Gastroesophageal sphincter (tissue), 3 donors: Measurements from ENCODE around the gene CXCL5.

Source experiments
- POLR2A ChIP-seq, 2 donors: fragments of 450-650 bp; IDR thresholded peaks; one replicate each; pipeline ENCODE4 v1.6.1; 2017; ENCODE audit warnings: antibody characterized with exemption in 2 of 2, mild to moderate bottlenecking in 2 of 2, moderate library complexity in 1 of 2
- TF ChIP-seq, protein P1 (sequence below), 4 experiments: fragments of 200-600 bp in 2 of 4; fragments of 450-650 bp in 2 of 4; sonication (generic) in 1 of 4; IDR thresholded peaks; one replicate each; pipeline ENCODE4 v1.5.1; 2017 to 2019; ENCODE audit warnings: antibody characterized with exemption in 4 of 4, mild to moderate bottlenecking in 2 of 4, moderate library complexity in 2 of 4

DNA sequence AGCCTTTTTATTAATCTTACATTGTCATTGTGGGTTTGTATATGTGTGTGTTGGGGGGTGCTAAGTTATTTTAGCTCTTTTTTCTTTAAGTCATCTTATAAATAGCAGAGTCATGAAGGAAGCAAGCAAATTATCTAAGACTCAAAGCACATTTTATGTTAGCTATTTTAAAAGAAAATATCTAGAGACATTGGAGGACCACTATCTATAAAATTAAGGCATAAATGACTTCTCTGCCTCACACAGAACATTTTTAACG is 6.8 kb downstream of the CXCL5 start:
- TF ChIP-seq, protein P1, sequence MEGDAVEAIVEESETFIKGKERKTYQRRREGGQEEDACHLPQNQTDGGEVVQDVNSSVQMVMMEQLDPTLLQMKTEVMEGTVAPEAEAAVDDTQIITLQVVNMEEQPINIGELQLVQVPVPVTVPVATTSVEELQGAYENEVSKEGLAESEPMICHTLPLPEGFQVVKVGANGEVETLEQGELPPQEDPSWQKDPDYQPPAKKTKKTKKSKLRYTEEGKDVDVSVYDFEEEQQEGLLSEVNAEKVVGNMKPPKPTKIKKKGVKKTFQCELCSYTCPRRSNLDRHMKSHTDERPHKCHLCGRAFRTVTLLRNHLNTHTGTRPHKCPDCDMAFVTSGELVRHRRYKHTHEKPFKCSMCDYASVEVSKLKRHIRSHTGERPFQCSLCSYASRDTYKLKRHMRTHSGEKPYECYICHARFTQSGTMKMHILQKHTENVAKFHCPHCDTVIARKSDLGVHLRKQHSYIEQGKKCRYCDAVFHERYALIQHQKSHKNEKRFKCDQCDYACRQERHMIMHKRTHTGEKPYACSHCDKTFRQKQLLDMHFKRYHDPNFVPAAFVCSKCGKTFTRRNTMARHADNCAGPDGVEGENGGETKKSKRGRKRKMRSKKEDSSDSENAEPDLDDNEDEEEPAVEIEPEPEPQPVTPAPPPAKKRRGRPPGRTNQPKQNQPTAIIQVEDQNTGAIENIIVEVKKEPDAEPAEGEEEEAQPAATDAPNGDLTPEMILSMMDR (IDR thresholded peaks at IDR 0.05) = no peak
- TF ChIP-seq POLR2A (IDR thresholded peaks at IDR 0.05) = no peak
